ENCODE data around the gene IFNL1. TPM values are rescaled to one million over a fixed set of nuclear protein-coding genes. Genes with fewer than 3 reads are reported as not detected.

IFNL1 gene
- total and polyA plus RNA-seq, 9 of the 15 experiments (the other 6 are each of a cell fraction or from before 2014, with no cell fraction given): not detected

- Histone ChIP-seq H3K4me3 (no peak overlapping the region), H3K36me3 (ENCODE audit: control insufficient read depth, insufficient read depth, low read length) (no peaks in the 10 kb centered on the region), H3K79me2 (ENCODE audit: control insufficient read depth, insufficient read depth, low read length) (no peaks in the 10 kb centered on the region), H3K27ac (ENCODE audit: extremely low read depth, low read depth, low read length) (no peak overlapping the region), H3K9me1 (ENCODE audit: control insufficient read depth, insufficient read depth, low read length) (no peaks in the 10 kb centered on the region), H3K4me2 (ENCODE audit: insufficient read depth, low read length) (no peak overlapping the region), H2AFZ (ENCODE audit: low read depth, low read length) (no peak overlapping the region), H3K27me3 (ENCODE audit: control insufficient read depth in 2 of 2, insufficient read depth in 2 of 2, low read length in 2 of 2) (no peaks in the 10 kb centered on the region), H3K9ac (ENCODE audit: insufficient read depth in 1 of 2, low read depth in 2 of 2, low read length in 2 of 2) (no peak overlapping the region), H3K9me3 (replicated peaks; ENCODE audit: control insufficient read depth, insufficient read depth, low read depth, low read length) (no peaks in the 10 kb centered on the region), H3K4me1 (replicated peaks in 1 of 2; ENCODE audit: control insufficient read depth in 2 of 2, insufficient read depth in 2 of 2, low read length in 2 of 2) (peaks cover 17 to 32% of the 10 kb centered on the region in 2 experiments; a peak in 4 of 5 replicates), H4K20me1 (replicated peaks; ENCODE audit: control insufficient read depth, insufficient read depth, low read length) (no peaks in the 10 kb centered on the region)
- 79% methylated on average over 3 of the region's 3 CpGs for WGBS (ENCODE audit: insufficient coverage, low coverage, missing lambda C conversion rate)
- ChIA-PET CTCF (ENCODE audit: low intra/inter-chr PET ratio) (no interaction called here), POLR2A (interaction anchor here (0.6 kb wide), 1 partner anchor 153 kb away, joined by 3 read pairs; no protein-coding TSS in a partner anchor)
- in situ Hi-C loops (cut with MboI): no loop called here
- intact Hi-C loops (cut with micrococcal nuclease): no loop called here
- no peak for ATAC-seq
- FAIRE-seq: no peak
- BruUV-seq (replicated peaks): no TSS peak
- TF ChIP-seq RBM25 (IDR thresholded peaks at IDR 0.05; ENCODE audit: low read depth, low read length, severe bottlenecking) (peak; percentile 72), BACH1 (tag; IDR thresholded peaks at IDR 0.05) (no peak), SAFB2 (IDR thresholded peaks at IDR 0.05; ENCODE audit: borderline replicate concordance, low read depth, low read length, severe bottlenecking) (no peak), KDM1A (IDR thresholded peaks at IDR 0.05) (0 out of 4 replicates have a peak, but pooled peaks of 1 of the 2 experiments have one; percentile 11), ASH1L (IDR thresholded peaks at IDR 0.05; ENCODE audit: borderline replicate concordance, low read depth, partially characterized antibody) (no peak), RFX5 (IDR thresholded peaks at IDR 0.05; ENCODE audit: low read depth, low read length) (peak; percentile 75), TAF15 (IDR thresholded peaks at IDR 0.05; ENCODE audit: low read depth, low read length) (no peak), ETV5 (CRISPR knock-in tag; IDR thresholded peaks at IDR 0.05; ENCODE audit: low read depth) (no peak), HEY1 (CRISPR knock-in tag; IDR thresholded peaks at IDR 0.05; ENCODE audit: borderline replicate concordance) (no peak), NKRF (IDR thresholded peaks at IDR 0.05; ENCODE audit: borderline replicate concordance) (no peak), BCOR (IDR thresholded peaks at IDR 0.05) (0 out of 2 replicates have a peak, but pooled peaks have one; percentile 31), ZFP30 (CRISPR knock-in tag; IDR thresholded peaks at IDR 0.05; ENCODE audit: borderline replicate concordance) (no peak), ZFP1 (CRISPR knock-in tag; IDR thresholded peaks at IDR 0.05) (no peak), MAX (CRISPR knock-in tag; IDR thresholded peaks at IDR 0.05) (no peak), SMAD4 (CRISPR knock-in tag; conservative IDR thresholded peaks at IDR 0.05) (no peak)
- TF ChIP-seq, protein P1, sequence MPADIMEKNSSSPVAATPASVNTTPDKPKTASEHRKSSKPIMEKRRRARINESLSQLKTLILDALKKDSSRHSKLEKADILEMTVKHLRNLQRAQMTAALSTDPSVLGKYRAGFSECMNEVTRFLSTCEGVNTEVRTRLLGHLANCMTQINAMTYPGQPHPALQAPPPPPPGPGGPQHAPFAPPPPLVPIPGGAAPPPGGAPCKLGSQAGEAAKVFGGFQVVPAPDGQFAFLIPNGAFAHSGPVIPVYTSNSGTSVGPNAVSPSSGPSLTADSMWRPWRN (IDR thresholded peaks at IDR 0.05; ENCODE audit: low read depth): no peak
- DNase-seq (ENCODE audit: extremely low read depth in 1 of 4, low spot score in 3 of 4): no peak
These were observed 34.5 kb upstream of the IFNL1 start for GRCh38 chr19:39261704-39262103.
